ENCODE data around the gene FFAR1.

Gene FFAR1

DNA sequence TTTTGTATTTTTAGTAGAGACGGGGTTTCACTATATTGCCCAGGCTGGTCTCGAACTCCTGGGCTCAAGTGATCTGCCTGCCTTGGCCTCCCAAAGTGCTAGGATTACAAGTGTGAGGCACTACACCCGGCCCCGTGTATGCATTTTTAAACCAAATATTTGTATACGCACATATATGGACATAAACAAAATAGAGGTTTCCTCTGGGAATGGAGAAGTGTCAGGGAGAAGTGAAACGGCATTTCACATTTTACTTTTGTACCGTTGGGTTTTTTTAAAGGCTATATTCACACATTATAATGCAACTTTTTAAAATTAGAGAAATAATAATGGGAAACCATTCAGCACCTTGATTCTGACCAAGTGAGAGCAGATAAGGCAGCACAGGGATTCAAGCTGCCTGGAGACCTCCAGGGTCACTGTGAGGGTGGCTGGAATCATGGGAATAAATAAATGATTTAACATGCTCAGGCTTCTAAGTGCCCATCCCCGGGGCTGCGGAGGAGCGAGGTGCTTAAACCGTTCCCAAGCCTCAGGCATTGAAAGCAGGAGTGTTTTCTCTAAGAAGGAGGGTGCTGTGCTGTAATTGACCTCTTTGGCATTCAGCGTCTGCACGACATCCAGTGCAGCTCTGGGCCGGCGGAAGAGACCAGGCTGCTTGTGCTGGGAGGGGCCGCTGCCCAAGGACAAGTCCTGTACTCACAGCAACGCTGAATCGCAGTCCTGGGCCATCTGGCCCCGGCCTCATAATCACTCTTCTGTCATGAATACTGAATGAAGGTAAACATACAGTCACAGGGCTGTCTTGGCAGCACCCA lies 47.9 kb downstream of the FFAR1 start:
- no peak for DNase-seq

DNA sequence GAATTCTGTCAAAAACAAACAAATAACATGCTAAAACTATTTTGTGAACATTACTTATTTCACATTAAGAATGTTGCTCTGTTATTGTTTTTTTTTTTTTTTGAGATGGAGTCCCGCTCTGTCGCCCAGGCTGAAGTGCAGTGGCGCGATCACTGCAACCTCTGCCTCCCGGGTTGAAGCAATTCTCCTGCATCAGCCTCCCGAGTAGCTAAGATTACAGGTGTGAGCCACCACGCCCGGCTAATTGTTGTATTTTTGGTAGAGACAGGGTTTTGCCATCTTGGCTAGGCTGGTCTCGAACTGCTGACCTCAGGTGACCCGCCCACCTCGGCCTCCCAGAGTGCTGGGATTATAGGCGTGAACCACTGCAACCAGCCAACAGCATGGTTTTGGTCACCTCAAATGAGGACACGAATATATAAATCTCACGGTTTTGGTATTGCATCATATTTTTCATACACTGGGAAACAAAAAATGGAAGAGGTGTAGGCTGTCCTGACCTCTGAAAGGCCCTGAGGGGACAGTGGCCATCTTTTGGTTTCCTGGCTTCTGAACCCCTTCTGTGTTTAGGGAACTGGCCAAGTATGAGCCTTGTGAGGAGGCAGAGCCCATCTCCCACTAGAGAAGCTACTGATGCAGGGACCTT lies 48.7 kb downstream of the FFAR1 start:
- DNase-seq: no peak

DNA sequence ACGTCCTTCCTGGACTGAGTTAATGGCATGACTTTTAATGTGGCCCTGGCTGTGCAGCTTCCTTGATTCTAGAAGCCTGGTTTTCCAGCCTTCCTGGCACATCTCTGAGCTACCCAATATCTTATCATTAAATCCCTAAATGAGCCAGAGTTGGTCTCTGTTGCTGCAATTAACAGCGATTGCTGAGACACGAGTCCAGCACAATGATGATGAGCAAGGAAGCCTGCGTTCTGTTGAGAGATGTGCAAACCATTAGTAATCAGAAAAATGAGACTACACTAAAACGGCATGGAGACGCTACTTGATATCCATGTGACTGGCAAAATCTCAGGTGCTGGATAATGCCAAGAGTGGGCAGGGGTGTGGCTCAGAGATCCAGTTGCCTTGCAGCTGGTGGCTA lies 49.4 kb downstream of the FFAR1 start:
- no peak for DNase-seq

All from KG1 (cell line).